Sigmoid colon (tissue), 7 donors: ENCODE results near the gene C21orf91. TPM values are rescaled to one million over a fixed set of nuclear protein-coding genes. Genes with fewer than 3 reads are reported as not detected.

Experiments
- DNase-seq: peaks from one replicate; pipeline ENCODE4 v3.0.0-alpha.2; 2019
- H3K27ac ChIP-seq, 4 donors: fragments of 200-600 bp; sonication (generic); one replicate each; pipeline ENCODE4 v1.5.1; 2016 to 2019; ENCODE audit warnings: mild to moderate bottlenecking in 1 of 4
- H3K27me3 ChIP-seq, 3 donors: fragments of 200-600 bp; sonication (generic); one replicate each; pipeline ENCODE4 v1.5.1; 2019; ENCODE audit warnings: mild to moderate bottlenecking in 1 of 3
- H3K36me3 ChIP-seq, 4 donors: fragments of 200-600 bp; sonication (generic); one replicate each; pipeline ENCODE4 v1.5.1; 2016 to 2019
- H3K4me1 ChIP-seq, 4 donors: fragments of 200-600 bp; sonication (generic); one replicate each; pipeline ENCODE4 v1.5.1; 2017 to 2019
- H3K4me3 ChIP-seq, 4 donors: fragments of 200-600 bp; sonication (generic); one replicate each; pipeline ENCODE4 v1.5.1; 2017 to 2019; ENCODE audit warnings: mild to moderate bottlenecking in 2 of 4, moderate library complexity in 1 of 4
- H3K9me3 ChIP-seq, 4 donors: fragments of 200-600 bp in 3 of 4; sonication (generic) in 3 of 4; one replicate each; pipeline versions ENCODE4 v1.5.1 to v1.6.1; 2013 to 2019
- CTCF ChIP-seq, 4 experiments: fragments of 450-650 bp in 3 of 4; fragments of 200-600 bp in 1 of 4; IDR thresholded peaks; one replicate each; pipeline ENCODE4 v1.5.1; 2016 to 2019; ENCODE audit warnings: antibody characterized with exemption in 4 of 4, mild to moderate bottlenecking in 3 of 4, moderate library complexity in 2 of 4
- EP300 ChIP-seq, 4 donors: sonication (generic); formaldehyde crosslinking; IDR thresholded peaks; one replicate each; pipeline ENCODE4 v1.6.1; 2017; ENCODE audit warnings: antibody characterized with exemption in 4 of 4
- POLR2A ChIP-seq, 2 donors: fragments of 450-650 bp; IDR thresholded peaks; one replicate each; pipeline ENCODE4 v1.6.1; 2016; ENCODE audit warnings: antibody characterized with exemption in 2 of 2, mild to moderate bottlenecking in 2 of 2, moderate library complexity in 2 of 2
- POLR2AphosphoS5 ChIP-seq, 4 donors: sonication (generic); formaldehyde crosslinking; IDR thresholded peaks; one replicate each; pipeline ENCODE4 v1.6.1; 2017; ENCODE audit warnings: antibody characterized with exemption in 4 of 4
- WGBS, 2 donors: extraction: QIAGEN DNeasy Blood & Tissue Kit; methylation state at CpG; one replicate each; pipeline ENCODE4 v1.1.7; 2013; 5-methylcytosine and 5-hydroxymethylcytosine counted together
- intact Hi-C: fragments of 100-400 bp; cut with DNase I; formaldehyde crosslinking; loops from one replicate; pipeline ENCODE4 v1.15.1; 2023
- polyA plus RNA-seq, 3 donors: library from polyadenylated mRNA; stranded (reverse); fragments of 200-250 nt; gene quantifications; one replicate each; pipeline ENCODE4 v1.2.3, GENCODE V29; 2013
- total RNA-seq, 4 donors: library from RNA; depleted of rRNA; stranded (reverse); fragments of >200 nt; gene quantifications; one replicate each; pipeline ENCODE4 v1.1.0, GENCODE V29; 2016
- donor health status: healthy with polysubstance abuse.
- donor health status: Bipolar disorder and iron deficiency.
- donor health status: healthy.

The C21orf91 gene
- total and polyA plus RNA-seq, 7 donors: 2.4 to 12.8 (median 6.4) TPM

- 94 to 97% methylated on average over 5 of the region's 5 CpGs for WGBS, 2 donors
- no peak for TF ChIP-seq POLR2AphosphoS5 (IDR thresholded peaks at IDR 0.05)
- H3K36me3 ChIP-seq: no peaks in the 10 kb centered on the region
- H3K9me3 ChIP-seq: no peaks in the 10 kb centered on the region
- no peak overlapping the region for H3K27ac ChIP-seq
- no peaks in the 10 kb centered on the region for H3K27me3 ChIP-seq
- H3K4me1 ChIP-seq: no peaks in the 10 kb centered on the region
- intact Hi-C loops: no loop called here
- DNase-seq: no peak
- no peak overlapping the region for H3K4me3 ChIP-seq
These were observed 53.9 kb downstream of the C21orf91 start for GRCh38 chr21:17765207-17765606.

- intact Hi-C loops: no loop called here
- Histone ChIP-seq H3K27ac (no peak overlapping the region), H3K4me1 (no peaks in the 10 kb centered on the region), H3K36me3 (no peaks in the 10 kb centered on the region), H3K4me3 (no peak overlapping the region), H3K9me3 (no peaks in the 10 kb centered on the region), H3K27me3 (no peaks in the 10 kb centered on the region)
- TF ChIP-seq CTCF (IDR thresholded peaks at IDR 0.05) (no peak), EP300 (IDR thresholded peaks at IDR 0.05) (no peak), POLR2AphosphoS5 (IDR thresholded peaks at IDR 0.05) (no peak), POLR2A (IDR thresholded peaks at IDR 0.05) (no peak)
- no peak for DNase-seq
- WGBS, 2 donors: 88 to 94% methylated on average over 9 of the region's 9 CpGs
These were observed 55.7 kb downstream of the C21orf91 start for GRCh38 chr21:17763288-17764037.

GRCh38 chr21:17759511-17760178 is 59.5 kb downstream of the C21orf91 start:
- H3K27ac ChIP-seq: no peak overlapping the region
- intact Hi-C loops: no loop called here
- TF ChIP-seq EP300 (IDR thresholded peaks at IDR 0.05): no peak
- no peak for TF ChIP-seq CTCF (IDR thresholded peaks at IDR 0.05)
- no peak for TF ChIP-seq POLR2AphosphoS5 (IDR thresholded peaks at IDR 0.05)
- TF ChIP-seq POLR2A (IDR thresholded peaks at IDR 0.05): no peak
- no peaks in the 10 kb centered on the region for H3K36me3 ChIP-seq
- no peak for DNase-seq
- WGBS, 2 donors: 73 to 75% methylated on average over 4 of the region's 4 CpGs
- H3K4me1 ChIP-seq: no peaks in the 10 kb centered on the region
- no peaks in the 10 kb centered on the region for H3K9me3 ChIP-seq
- no peak overlapping the region for H3K4me3 ChIP-seq
- no peaks in the 10 kb centered on the region for H3K27me3 ChIP-seq

GRCh38 chr21:17758683-17759082 is 60.5 kb downstream of the C21orf91 start:
- TF ChIP-seq CTCF (IDR thresholded peaks at IDR 0.05): no peak
- no peak for TF ChIP-seq POLR2A (IDR thresholded peaks at IDR 0.05)
- no peak for TF ChIP-seq EP300 (IDR thresholded peaks at IDR 0.05)
- no peak for TF ChIP-seq POLR2AphosphoS5 (IDR thresholded peaks at IDR 0.05)
- intact Hi-C loops: no loop called here
- Histone ChIP-seq H3K27me3 (no peaks in the 10 kb centered on the region), H3K4me3 (no peak overlapping the region), H3K9me3 (no peaks in the 10 kb centered on the region), H3K36me3 (no peaks in the 10 kb centered on the region), H3K4me1 (no peaks in the 10 kb centered on the region), H3K27ac (no peak overlapping the region)
- WGBS, 2 donors: 79 to 83% methylated on average over 4 of the region's 4 CpGs
- DNase-seq: no peak

- intact Hi-C loops: no loop called here
- Histone ChIP-seq H3K36me3 (no peaks in the 10 kb centered on the region), H3K27ac (no peak overlapping the region), H3K4me1 (no peaks in the 10 kb centered on the region), H3K4me3 (no peak overlapping the region), H3K27me3 (no peaks in the 10 kb centered on the region), H3K9me3 (no peaks in the 10 kb centered on the region)
- no peak for DNase-seq
- TF ChIP-seq POLR2A (IDR thresholded peaks at IDR 0.05) (no peak), EP300 (IDR thresholded peaks at IDR 0.05) (no peak), POLR2AphosphoS5 (IDR thresholded peaks at IDR 0.05) (no peak), CTCF (IDR thresholded peaks at IDR 0.05) (no peak)
- WGBS, 2 donors: 91 to 92% methylated on average over 20 of the region's 20 CpGs
These were observed 61.5 kb downstream of the C21orf91 start for GRCh38 chr21:17757671-17758070.
